NOMO-1 treated with dmso at 0.1 percent for 144 hours (cell line): ENCODE data around the gene IYD.
A peak's percentile ranks its signal among the peaks of the same experiment; 100 is the strongest.

Experiments
- DNase-seq: peaks from one replicate; lab custom pipeline; 2025; ENCODE audit not compliant: unreplicated experiment; lab: John Stamatoyannopoulos, UW

The IYD gene, protein sequence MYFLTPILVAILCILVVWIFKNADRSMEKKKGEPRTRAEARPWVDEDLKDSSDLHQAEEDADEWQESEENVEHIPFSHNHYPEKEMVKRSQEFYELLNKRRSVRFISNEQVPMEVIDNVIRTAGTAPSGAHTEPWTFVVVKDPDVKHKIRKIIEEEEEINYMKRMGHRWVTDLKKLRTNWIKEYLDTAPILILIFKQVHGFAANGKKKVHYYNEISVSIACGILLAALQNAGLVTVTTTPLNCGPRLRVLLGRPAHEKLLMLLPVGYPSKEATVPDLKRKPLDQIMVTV

DNA sequence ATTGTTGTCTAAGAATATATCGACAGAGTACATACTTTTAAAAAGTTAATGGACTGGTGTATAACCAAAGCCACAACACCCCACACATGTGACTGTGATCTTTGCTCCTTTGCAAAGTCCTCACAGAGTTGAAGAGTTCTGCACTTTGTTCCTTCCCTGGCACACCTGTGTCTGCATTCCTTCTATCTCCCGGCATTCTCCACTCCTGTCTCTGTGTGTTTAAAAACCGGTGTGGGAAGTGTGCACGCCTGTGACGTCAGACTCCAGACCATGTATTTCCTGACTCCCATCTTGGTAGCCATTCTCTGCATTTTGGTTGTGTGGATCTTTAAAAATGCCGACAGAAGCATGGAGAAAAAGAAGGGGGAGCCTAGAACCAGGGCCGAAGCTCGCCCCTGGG is at the start of gene IYD:
Gene IYD, plus strand, starts transcription at position 251 of the 400 bp plus-strand sequence. Its CDS starts 20 bp downstream, at position 271.
- no peak for DNase-seq

DNA sequence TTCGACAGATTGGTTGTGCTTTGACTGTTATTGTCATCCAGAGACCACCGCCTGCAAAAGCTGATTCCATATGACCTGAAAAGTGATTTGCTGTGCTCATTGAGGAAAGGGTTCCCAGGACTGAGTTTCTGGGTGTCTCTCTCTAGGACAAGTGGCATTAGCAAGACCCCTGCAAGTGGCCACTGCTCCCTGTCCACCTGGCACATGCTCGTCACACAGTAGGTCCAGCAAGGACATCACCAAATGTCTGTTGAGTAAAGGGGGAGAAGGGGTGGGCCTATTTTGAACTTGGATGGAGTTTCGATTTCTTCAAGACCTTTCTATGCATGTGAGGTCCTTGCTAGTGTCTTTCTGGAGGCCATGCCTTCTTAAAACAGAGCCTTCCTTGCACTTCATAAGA is 48.9 kb upstream of the IYD start:
- DNase-seq: no peak

DNA sequence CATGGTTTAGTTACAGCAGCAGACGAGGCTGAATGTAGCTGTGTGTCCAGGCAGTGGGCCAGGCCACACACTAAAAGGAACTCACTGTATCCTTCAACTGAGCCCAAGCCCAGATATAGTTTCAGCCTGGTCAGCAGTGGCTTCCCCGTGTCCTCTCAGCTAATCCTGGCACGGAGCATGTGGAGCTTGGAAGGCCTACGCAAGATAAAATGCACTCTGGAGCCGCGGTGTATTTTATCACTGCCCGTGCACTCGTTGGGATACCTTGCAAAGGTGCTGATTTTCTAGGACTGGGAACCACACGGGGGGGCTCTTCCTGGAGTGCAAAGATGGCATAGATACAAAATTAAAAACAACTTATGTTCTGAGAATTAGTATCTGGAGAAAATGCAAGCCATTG is 48.4 kb upstream of the IYD start:
- no peak for DNase-seq

DNA sequence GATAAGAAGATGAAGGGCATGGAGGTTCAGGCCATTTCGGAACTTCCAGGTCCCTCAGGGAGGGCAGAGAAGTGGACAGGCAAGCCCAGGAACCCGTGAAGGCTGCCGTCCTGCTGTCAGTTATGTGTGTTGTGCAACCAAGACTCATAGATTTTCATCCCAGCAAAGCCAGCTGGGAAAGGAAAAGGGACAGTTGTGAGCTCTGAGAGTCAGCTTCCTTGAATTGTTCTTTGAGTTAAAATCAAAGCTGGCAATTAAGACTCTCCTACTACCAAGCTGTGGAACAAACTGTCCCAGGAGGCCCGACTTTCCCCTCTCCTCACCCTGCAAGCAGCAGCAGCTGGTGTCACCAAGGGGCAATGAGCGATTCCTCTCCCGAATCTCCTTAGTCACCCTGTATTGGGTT is 46.3 kb upstream of the IYD start:
- no peak for DNase-seq

DNA sequence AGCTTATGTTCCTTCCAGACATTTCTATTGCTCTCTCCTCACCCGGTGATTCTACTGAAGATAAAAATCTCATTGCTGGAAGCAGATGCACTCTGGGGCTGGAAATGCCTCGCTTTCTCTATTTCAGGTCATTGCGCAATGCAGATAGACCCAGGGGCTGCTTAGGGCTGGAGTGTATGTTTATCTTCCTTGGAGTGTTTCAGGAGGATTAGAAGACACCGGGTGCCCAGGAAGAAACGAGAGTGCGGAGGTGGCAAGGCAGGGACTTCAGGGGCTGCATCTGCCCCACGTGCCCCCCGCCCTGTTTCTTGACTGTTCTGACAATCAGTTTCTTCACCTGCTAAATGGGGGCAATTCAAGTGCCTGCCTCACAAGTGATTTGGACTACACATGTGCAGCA is 45.6 kb upstream of the IYD start:
- no peak for DNase-seq

DNA sequence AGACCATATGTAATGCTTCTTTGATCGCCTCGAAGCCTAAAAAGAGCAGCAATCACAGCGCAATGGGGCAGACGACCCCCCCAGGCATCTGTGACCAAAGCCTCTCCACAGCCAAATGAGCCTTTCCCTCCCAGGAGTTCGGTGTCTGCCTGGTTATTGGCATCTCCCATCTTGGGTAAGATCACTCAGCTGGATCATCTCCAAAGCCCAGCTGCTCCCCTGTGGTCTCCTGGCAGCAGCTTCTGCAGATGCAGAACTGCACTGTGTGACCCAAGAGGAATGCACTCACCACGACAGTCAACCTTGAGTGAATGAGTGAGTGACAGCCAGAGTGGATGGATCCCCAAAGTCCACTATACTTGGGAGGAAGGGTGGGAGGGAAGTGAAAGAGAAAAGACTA is 44.8 kb upstream of the IYD start:
- no peak for DNase-seq

DNA sequence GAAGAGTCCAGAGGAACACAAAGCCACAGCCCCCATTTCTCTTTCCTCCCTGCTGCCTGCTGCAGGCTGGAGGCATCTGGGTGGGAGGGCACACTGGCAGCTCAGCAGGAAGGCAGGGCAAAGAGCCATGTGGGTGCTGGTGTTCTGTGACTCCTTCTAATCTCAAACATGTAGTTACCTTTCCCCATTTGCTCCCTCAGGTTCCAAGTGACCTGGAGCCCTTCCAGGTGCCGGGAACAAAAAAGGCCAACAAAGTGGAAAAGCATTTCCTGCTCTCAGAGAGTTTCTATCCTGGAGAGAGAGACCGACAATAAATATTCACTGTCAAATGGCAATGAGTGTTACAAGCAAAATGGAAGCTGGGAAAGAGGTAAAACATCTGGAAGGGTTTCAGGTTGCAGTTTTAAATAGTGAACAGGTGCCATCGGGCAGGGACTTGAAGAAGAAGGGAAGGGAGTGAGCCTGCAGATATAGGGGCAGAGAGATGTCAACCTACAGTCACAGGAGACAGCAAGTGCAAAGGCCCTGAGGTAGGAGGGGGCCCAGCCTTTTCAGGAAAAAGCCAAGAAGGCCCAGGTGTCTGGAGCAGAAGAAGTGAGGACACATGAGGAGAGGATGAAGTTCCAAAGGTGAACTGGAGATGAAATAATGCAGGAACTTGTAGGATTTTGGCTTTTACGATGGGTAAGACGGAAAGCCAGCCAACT is 43.6 kb upstream of the IYD start:
- DNase-seq: no peak

DNA sequence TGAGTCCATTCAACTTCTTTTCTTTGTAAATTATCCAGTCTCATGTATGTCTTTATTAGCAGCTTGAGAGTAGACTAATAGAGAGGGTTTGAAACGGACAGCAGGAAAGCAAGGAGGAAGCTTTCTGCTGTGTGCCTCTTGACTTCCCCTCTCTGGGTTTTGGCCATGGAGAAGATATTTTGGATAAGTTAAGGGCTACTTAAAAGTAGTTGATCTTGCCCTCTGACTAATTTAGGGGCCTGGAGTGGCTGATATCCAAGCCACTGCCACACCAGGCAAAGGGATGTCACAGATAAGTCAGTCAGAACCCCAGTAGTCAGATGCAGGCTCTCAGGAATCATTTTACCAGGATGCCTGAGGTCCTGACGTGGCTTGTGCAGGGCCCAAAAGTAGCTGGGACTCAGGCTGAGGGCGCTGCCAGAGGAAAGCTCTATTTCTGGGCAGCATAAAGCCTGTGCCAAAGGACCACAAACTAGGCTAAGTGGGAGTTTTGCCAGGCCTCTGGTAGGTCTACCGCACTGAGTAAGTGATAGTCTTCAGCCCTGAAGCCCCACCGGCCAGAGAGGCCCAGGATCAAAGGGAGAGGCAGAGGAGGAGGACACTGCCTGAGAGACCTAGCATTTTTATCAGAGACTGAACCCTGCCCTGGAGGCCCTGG is 41.6 kb upstream of the IYD start:
- DNase-seq: no peak

DNA sequence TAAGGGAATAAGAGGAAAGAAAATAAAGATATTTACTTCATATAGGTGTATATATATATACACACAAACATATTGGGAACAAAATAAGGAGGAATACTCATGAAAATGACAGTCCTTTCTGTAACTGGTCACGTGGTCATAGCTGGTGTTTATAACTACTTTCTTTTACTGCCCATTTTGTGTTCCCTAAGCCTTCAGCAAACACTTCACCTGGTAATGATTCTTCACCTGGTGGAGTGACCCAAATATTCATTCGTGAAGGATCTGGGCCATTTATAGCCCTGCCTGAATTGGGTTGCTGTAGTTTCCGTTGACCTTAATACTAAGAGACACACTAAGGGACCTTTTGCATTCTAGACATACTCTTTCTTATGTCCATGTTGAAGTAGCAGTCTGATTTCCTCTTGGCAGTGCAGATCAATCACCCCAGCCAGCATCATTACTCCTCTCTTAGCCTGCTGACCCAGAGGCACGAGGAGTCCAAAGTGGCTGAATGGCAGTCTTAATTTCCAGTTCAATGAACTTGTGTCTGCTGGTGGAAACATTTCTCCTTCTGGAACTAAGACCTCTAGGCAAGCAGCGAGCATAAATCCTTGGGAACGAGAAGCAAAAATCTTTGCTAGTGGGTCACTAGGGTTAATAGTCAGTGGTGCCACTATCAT is 39.9 kb upstream of the IYD start:
- DNase-seq: no peak

DNA sequence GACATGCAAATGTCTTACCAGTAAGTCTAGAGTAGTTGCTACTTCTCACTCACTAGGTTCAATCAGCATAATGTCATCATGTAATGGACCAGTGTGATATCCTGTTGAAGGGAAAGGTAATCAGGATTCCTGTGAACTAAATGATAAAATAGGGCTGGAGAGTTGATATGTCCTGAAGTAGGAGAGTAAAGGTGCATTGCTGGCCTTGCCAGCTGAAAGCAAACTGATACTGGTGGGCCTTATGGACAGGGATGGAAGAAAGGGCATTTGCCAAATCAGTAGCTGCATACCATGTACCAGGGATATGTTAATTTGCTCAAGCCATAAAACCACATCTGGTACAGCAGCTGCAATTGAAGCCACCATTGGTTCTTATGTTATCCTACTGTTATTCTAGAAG is 37.5 kb upstream of the IYD start:
- no peak for DNase-seq

DNA sequence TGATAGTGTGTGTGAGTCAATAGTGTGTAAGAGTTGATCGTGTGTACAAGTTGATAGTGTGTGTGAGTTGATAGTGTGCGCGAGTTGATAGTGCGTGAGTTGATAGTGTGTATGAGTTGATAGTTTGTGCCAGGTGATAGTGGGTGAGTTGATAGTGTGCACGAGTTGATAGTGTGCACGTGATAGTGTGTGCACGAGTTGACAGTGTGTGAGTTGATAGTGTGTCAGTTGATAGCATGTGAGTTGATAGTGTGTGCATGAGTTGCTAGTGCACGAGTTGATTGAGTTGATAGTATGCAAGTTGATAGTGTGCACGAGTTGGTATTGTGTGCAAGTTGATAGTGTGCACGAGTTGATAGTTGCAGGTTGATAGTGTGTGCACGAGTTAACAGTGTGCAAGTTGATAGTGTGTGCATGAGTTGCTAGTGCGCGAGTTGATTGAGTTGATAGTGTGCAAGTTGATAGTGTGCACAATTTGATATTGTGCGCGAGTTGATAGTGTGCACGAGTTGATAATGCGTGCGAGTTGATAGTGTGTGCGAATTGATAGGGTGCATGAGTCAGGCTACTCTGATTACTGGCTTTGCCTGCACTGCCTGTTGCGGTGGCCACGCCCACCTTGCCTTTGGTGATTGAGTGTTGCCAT is 35.8 kb upstream of the IYD start:
- DNase-seq: no peak

DNA sequence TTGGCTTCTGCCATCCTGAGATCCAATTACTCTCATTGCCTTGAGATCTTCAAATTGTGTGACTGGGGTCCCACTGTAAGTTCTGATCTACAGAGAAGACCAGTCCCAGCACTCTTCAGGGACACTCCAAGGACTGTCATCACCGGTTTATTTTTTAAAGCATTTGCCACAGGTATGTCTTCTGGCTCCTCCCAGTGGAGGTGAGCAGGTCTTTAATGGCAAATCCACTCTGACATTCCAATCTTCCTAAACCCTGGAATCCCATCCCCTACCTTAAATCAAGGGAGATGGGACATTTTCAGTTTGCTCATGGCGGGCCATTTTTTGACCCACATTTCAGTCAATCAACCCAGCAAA is 35.2 kb upstream of the IYD start:
- DNase-seq: no peak

DNA sequence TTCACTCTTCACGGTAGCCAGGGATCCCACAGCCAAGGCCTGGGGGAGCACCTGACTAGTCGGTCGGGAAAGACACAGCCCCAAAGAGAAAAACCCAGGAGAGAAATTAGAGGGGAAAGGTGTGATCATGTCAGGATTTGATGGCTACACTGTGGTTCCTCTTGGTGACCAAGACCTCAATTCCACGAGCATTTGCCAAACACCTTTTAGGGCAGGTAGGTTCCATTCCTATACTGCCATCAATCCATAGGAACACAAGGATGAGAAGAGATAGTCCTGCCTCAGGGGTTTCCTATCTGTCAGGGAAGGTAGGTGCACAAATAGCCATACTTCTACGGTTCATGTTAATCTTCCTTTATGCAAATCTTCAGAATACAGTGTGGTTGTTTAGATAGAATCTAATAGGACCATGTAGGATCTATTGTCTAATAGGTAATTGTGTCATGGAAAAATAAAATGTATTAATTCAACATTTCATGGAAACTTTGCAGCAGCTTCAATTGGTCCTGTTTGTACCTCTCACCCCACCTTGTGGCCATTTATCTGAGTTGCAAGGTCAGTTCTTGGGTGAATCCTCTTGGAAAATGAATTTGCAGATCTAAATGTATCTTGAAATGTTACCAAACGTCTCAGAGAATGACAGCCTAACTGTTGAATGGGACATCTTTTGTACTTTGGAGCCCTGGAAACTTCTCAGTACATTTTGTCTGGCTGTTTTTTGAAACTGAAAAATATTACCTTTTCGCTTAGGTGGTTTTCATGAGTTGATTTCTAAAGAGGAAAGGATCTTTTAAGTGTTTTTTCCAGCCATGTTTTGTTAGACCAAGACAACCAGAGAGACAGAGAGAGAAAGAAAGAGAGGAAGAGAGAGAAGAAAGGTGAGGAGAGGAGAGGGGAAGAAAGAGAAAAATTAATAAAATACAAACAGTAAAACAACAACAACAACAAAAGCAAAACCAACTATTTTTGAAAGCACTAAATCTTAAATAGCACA is 33.7 kb upstream of the IYD start:
- no peak for DNase-seq

DNA sequence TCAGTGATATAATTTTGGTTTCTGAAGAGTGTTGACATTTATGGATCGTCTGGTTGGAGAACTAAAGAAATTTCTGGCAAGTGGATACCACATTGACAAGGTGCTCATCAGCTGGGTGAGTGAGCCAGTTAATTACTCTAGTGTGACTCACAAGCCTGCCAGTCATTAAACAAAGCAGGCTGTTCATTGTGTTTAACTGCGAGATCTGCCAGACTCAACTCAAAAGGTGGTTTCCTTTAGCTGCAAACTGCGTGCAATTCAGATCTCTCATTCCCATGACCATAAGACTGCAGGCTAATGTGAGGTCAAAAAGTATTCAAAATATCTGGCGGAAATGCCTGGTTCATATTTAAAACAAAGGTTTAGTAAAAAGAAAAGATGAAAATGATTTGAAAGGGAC is 32.5 kb upstream of the IYD start:
- DNase-seq: no peak

DNA sequence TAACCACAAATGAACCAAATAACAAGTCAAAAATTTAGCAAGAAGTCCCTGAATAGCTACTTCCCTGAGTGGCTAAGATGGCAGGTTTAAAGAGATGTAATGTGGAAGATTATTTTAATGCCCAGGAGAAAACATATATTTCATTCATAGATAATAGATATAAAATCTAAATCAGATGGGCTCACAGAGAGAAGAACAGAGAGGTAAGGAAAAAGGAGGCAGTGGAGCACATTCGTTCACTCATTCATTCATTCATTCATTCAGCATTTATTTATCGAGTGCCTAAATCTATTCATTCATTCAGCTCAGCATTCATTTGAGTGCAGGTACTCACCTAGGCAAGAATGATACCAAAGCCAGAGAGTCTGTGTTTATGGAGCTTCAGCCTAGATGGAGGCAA is 32.1 kb upstream of the IYD start:
- DNase-seq: no peak

DNA sequence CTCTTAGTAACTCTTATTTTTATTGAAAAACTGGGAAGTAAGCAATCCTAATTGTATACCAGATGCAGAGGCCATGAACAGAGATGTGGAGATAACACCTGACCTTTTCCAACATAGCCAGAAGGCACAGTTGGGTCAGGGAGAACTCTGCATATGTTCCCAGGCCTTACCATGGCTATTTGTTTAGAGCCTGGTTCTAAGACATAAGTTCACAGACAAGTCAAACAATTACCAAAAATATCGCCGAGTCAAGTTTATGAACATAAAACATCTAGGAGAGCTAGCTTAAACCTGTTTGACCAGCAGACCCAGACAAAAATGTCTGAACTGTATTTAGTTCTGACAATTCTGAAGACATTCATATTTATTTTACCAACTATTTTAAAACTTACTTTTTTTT is 26.7 kb upstream of the IYD start:
- no peak for DNase-seq

DNA sequence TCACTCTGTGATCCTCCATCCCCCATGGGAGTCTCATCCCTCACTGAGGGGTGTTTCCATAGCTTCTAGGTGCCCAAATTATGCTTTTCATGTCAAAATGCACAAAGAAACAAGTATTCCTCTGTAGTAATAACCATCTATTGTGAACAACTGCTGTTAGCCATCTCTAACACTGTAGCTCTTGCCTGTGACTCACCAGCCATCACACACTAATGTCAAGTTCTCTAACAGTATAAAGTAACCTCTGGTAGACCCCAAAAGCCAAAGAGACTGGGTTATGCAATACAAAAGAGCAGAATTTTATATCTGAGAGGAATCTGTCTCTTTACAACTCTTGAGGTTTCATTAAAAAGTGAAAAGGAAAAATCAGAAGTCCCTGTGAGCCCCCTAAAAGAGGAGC is 25.4 kb upstream of the IYD start:
- DNase-seq: no peak

DNA sequence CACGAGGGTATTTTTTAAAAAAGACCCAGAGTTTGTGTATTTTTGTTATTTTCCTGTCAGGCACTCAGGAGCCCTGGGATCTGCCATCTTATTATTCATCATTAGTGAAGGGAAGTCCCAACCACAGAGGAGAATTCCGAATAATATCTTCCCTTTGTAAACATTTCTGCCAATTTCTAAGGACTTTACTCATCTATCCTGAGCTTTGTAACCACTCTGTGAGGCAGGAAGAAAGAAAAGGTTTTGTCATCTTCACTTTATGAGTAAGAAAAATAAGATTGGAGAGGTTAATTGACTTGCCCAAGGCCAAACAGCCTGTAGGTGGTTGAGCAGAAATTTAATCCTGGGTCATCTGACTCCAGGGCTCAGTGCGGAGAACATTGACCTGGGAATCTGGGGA is 23.0 kb upstream of the IYD start:
- no peak for DNase-seq

DNA sequence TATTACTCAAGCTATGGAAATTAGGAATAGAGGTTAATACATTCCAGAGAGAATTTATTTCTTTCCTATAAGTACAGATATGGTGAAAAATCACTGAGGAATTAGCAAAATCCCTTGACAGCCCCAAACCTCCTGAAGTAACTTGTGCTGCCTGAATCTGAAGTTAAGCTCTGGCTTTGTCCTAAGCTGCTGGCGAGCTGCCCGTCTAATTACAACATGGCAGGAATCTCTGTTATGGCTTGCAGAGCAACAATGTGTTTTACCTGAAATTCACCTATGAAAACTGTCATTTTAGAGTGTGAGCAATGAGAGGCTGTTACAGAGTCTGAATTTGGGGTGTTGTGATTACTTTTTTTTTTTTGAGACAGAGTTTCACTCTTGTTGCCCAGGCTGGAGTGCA is 22.5 kb upstream of the IYD start:
- DNase-seq: no peak

DNA sequence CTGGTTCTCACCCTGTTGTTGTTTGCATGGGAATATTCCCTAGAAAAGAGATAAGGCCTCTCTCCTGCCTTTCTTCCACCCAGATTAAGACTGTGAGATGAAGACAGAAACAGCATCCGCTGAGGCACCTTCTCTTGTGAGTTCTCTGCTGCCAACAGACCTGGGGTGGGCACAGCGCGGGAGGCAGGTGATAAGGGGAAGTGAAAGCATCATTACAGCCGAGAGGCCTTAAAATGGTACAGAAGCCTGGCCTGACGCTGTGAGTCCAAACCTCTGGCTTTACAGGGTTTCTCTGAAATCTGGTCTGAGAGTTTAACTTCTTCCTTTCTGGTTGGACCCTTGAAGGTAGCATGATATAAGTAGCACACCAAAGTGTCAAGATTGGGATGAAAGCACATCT is 21.0 kb upstream of the IYD start:
- DNase-seq: peak; percentile 33
